Epithelial cell of esophagus (primary cell): ENCODE results near the gene KIF26B.
"Not testable (repeated sequence)": the region's sequence is repeated elsewhere in the genome, so short reads cannot be mapped to it uniquely, and the experiment has no call there.

Source experiments
- DNase-seq: peaks from one replicate; pipeline ENCODE4 v3.0.0; 2010; ENCODE audit warnings: low read depth
- H3K4me3 ChIP-seq: 2 replicates; pipeline ENCODE4 v1.5.1; 2011; ENCODE audit warnings: mild to moderate bottlenecking, low read length, control low read depth
- TF ChIP-seq, protein P1 (sequence below): IDR thresholded peaks from 2 replicates; pipeline ENCODE4 v1.5.1; 2011; ENCODE audit warnings: low read depth, mild to moderate bottlenecking, low read length, control low read depth, inconsistent platforms; ENCODE audit not compliant: insufficient read depth; ENCODE audit errors: missing control alignments

The KIF26B gene

DNA sequence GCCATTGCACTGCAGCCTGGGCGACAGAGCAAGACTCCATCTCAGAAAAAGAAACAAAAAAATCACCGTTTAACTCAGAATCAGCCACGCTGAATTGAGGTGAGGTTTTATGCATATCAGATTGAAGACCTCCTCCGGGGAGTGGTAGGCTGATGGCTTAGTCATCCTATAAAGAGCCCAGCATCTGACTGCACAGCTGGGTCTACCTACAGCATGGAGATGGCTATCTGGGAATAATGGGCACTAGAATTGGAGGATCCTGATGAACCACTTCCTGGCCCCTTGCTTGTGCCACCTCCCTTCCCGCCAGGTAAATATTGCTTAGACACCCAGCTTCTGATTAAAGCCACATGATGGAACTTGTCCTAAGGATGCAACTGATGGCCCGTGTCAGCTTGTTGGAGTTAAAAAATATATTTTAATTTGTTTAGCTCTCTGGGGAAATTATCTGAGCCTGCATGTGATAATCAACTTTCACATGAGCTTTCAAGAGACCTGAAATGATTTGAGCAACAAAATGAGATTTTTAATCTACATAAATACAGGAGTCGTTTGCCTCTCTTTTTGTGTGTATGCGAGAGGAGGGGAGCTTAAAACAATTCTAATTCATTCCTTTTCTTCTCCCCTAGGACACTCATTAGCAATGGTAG lies 157.2 kb downstream of the KIF26B start:
- DNase-seq, result no peak
- H3K4me3 ChIP-seq, result no peak overlapping the region
- TF ChIP-seq, protein P1, sequence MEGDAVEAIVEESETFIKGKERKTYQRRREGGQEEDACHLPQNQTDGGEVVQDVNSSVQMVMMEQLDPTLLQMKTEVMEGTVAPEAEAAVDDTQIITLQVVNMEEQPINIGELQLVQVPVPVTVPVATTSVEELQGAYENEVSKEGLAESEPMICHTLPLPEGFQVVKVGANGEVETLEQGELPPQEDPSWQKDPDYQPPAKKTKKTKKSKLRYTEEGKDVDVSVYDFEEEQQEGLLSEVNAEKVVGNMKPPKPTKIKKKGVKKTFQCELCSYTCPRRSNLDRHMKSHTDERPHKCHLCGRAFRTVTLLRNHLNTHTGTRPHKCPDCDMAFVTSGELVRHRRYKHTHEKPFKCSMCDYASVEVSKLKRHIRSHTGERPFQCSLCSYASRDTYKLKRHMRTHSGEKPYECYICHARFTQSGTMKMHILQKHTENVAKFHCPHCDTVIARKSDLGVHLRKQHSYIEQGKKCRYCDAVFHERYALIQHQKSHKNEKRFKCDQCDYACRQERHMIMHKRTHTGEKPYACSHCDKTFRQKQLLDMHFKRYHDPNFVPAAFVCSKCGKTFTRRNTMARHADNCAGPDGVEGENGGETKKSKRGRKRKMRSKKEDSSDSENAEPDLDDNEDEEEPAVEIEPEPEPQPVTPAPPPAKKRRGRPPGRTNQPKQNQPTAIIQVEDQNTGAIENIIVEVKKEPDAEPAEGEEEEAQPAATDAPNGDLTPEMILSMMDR, result no peak

DNA sequence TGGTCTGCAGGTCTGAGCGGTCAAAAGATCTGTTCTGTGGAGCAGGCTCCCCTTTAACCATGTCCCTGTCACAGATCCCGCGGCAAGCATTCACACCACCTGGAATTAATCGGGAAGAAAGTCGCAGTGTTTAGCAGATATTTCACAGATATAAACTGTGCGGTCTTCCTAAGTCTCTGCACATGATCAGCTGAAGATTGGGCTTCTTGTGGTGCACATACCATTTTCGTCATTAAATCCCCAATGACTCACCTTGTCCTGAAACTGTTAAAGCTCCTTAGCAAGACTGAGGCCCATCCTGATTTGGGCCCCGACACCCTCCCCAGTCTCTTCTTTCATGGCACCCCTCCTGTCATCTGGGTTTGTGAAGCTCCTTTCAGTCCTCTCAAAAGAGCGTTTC lies 158.8 kb downstream of the KIF26B start:
- no peak for DNase-seq
- TF ChIP-seq, protein P1, result no peak
- H3K4me3 ChIP-seq, result no peak overlapping the region

DNA sequence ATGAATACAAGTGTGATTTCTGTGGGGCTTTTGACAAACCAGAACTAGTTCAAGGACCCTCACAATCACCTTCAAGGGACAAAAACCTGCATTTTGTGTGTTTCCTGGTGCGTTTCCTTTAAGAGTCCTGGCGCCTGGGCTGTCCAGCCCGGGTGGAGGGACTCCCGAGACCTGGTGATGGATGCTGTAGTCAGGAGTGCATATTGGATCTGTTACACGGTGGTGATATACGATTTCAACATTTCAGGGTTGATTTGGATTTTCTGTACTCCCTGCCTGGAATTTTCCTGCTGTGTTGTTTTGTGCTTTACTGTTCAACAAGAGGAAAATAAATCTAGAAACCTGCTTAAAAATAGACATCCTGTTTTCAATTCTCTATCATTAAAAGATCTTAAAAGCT lies 162.0 kb downstream of the KIF26B start:
- TF ChIP-seq, protein P1, result no peak
- no peak for DNase-seq
- no peak overlapping the region for H3K4me3 ChIP-seq

DNA sequence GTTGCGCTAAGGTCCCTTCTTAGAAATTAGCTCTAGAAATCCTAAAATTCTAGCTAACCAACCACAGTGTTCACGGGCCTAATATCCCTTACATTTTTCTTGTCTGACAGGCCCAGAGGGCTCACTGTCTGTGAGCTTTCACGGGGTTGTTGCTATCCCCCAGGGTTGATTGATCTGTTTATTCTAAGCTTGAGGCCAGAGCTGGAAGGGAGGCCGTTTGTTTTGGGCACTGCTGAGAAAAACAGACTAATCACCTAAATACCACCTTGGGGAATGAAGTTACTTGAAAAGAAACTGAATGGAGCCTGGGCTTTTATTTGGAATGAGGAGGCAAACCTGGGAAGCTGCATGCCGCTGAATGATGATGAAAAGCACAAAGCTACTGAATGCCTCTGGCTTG lies 162.4 kb downstream of the KIF26B start:
- H3K4me3 ChIP-seq, result no peak overlapping the region
- no peak for DNase-seq
- TF ChIP-seq, protein P1, result no peak

DNA sequence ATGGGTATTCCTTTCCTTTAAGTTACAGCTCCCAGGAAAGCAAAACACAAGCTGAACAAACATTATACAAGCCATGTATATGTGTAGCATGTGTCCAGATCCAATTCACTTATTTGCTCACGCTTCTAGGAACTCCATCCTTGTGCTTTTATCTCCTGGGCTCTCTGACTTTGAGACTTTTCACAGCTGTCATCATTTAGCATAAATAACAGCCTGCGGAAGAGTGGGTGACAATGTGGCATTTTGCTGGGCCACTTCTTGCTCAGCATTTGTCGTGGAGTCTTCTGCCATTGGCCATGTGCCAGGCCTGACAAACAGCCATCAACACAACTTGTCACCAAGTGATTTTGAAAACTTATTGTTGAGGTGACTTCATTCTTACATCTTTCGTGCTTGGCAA lies 164.3 kb downstream of the KIF26B start:
- DNase-seq, result no peak
- TF ChIP-seq, protein P1, result no peak
- no peak overlapping the region for H3K4me3 ChIP-seq

DNA sequence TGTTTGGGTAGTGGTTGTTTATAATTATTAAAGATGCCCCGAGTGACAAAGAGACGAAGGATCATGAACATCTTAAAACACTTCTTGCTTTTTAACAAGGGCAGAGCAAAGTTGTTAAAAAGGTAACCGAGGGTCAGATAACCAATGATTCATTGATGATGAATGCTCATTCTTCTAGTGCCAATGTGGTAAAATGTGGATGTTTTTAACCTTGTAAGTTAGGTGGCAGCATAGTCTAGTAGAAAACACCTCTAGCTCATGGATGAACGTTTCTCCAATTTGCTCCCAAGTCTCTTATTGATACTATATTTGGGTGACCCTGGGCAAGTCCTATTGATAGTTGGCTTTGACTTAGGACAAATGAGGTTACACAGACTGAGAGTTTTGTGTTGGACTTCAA lies 167.9 kb downstream of the KIF26B start:
- H3K4me3 ChIP-seq, result no peak overlapping the region
- TF ChIP-seq, protein P1, result no peak
- DNase-seq, result no peak

DNA sequence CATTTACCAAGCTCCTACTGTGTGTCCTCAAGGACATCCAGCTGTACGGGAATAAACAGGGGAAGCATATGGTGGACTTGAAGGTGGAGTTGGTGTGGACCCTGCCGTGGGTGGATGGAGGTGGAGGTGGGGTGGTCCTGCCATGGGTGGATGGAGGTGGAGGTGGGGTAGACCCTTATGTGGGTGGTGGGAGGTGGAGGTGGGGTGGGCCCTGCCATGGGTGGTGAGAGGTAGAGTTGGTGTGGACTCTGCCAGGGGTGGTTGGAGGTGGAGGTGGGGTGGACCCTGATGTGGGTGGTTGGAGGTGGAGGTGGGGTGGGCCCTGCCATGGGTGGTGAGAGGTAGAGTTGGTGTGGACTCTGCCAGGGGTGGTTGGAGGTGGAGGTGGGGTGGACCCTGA lies 169.0 kb downstream of the KIF26B start:
- H3K4me3 ChIP-seq, DNase-seq: not testable (repeated sequence)
